Measurements from ENCODE around the gene PLD1.
"Not testable (repeated sequence)": the region's sequence is repeated elsewhere in the genome, so short reads cannot be mapped to it uniquely, and the experiment has no call there.

PLD1 gene

GRCh38 chr3:171658841-171659240, 151.4 kb downstream of the PLD1 start:
- DNase-seq: no peak

GRCh38 chr3:171654809-171655208, 155.5 kb downstream of the PLD1 start:
- DNase-seq: no peak

- no peak for DNase-seq
These were observed 156.0 kb downstream of the PLD1 start for GRCh38 chr3:171654326-171654725.

- DNase-seq: no peak
These were observed 156.6 kb downstream of the PLD1 start for GRCh38 chr3:171653701-171654100.

- DNase-seq: no peak
These were observed 157.4 kb downstream of the PLD1 start for GRCh38 chr3:171652932-171653331.

- no peak for DNase-seq
These were observed 160.2 kb downstream of the PLD1 start for GRCh38 chr3:171649911-171650592.

- no peak for DNase-seq
These were observed 161.0 kb downstream of the PLD1 start for GRCh38 chr3:171649267-171649666.

GRCh38 chr3:171648069-171648468, 162.2 kb downstream of the PLD1 start:
- no peak for DNase-seq

- DNase-seq: peak; percentile 5
These were observed 163.7 kb downstream of the PLD1 start for GRCh38 chr3:171646357-171647133.

GRCh38 chr3:171644681-171645080, 165.6 kb downstream of the PLD1 start:
- no peak for DNase-seq

GRCh38 chr3:171643681-171644080, 166.6 kb downstream of the PLD1 start:
- no peak for DNase-seq

- no peak for DNase-seq
These were observed 167.2 kb downstream of the PLD1 start for GRCh38 chr3:171643033-171643432.

- DNase-seq: no peak
These were observed 169.5 kb downstream of the PLD1 start for GRCh38 chr3:171640520-171641412.

- no peak for DNase-seq
These were observed 173.6 kb downstream of the PLD1 start for GRCh38 chr3:171636666-171637065.

- DNase-seq: no peak
These were observed 177.5 kb downstream of the PLD1 start for GRCh38 chr3:171632766-171633165.

- DNase-seq: not testable (repeated sequence)
These were observed 183.5 kb downstream of the PLD1 start for GRCh38 chr3:171626799-171627198.

GRCh38 chr3:171622126-171622525, 188.2 kb downstream of the PLD1 start:
- DNase-seq: no peak

- no peak for DNase-seq
These were observed 189.4 kb downstream of the PLD1 start for GRCh38 chr3:171620825-171621434.

- DNase-seq: no peak
These were observed 193.5 kb downstream of the PLD1 start for GRCh38 chr3:171616798-171617197.

- no peak for DNase-seq
These were observed 194.6 kb downstream of the PLD1 start for GRCh38 chr3:171615686-171616085.

- DNase-seq: no peak
These were observed 195.0 kb downstream of the PLD1 start for GRCh38 chr3:171615281-171615680.

GRCh38 chr3:171614318-171614921, 195.9 kb downstream of the PLD1 start:
- no peak for DNase-seq

- no peak for DNase-seq
These were observed 202.8 kb downstream of the PLD1 start for GRCh38 chr3:171607452-171607851.

Data from NCI-H1694 treated with DMSO at 0.1 percent for 48 hours (cell line).